Activated CD8-positive, alpha-beta T cell treated with anti-CD3 and anti-CD28 coated beads for 36 hours (primary cell): ENCODE results near the gene FOXL3. TPM values are rescaled to one million over a fixed set of nuclear protein-coding genes. Genes with fewer than 3 reads are reported as not detected.

Experiments
- ATAC-seq: fragments of 200-7000 bp; cut with Tn5 transposase; one replicate; pipeline ENCODE4 v1.10.0; 2021; ENCODE audit warnings: mild to moderate bottlenecking, moderate library complexity
- CTCF ChIA-PET: fragments of 350-600 bp; sonication (Branson Sonifier 250); formaldehyde crosslinking; loops from one replicate; lab custom pipeline; 2021; ENCODE audit warnings: antibody characterized with exemption; lab: Charles Lee
- POLR2A ChIA-PET: fragments of 350-600 bp; sonication (Branson Sonifier 250); formaldehyde crosslinking; loops from one replicate; lab custom pipeline; 2021; ENCODE audit warnings: antibody characterized with exemption; lab: Charles Lee
- DNase-seq: peaks from one replicate; pipeline ENCODE4 v3.0.0-alpha.2; 2020
- H3K27ac Mint-ChIP-seq: one replicate; pipeline ENCODE4 v1.8.0; 2021; ENCODE audit warnings: mild to moderate bottlenecking, mixed read lengths
- H3K27me3 Mint-ChIP-seq: one replicate; pipeline ENCODE4 v1.8.0; 2021; ENCODE audit warnings: mixed read lengths
- H3K36me3 Mint-ChIP-seq: one replicate; pipeline ENCODE4 v1.8.0; 2021; ENCODE audit warnings: low read depth, mixed read lengths
- H3K4me1 Mint-ChIP-seq: one replicate; pipeline ENCODE4 v1.8.0; 2021; ENCODE audit warnings: low read depth, mixed read lengths
- H3K4me3 Mint-ChIP-seq: one replicate; pipeline ENCODE4 v1.8.0; 2021; ENCODE audit warnings: mild to moderate bottlenecking, moderate library complexity, mixed read lengths
- H3K9me3 Mint-ChIP-seq: one replicate; pipeline ENCODE4 v1.8.0; 2021; ENCODE audit warnings: mixed read lengths
- CTCF ChIP-seq: fragments of 200-600 bp; IDR thresholded peaks from one replicate; pipeline ENCODE4 v1.8.0; 2022; ENCODE audit warnings: antibody characterized with exemption, mild to moderate bottlenecking
- intact Hi-C: fragments of 100-400 bp; cut with micrococcal nuclease; formaldehyde crosslinking; loops from one replicate; pipeline ENCODE4 v1.10.0; 2022
- total RNA-seq, 2 experiments: library from RNA; stranded (reverse); gene quantifications; one replicate each; pipeline ENCODE4 v1.2.3, GENCODE V29; 2021

The FOXL3 gene
- total RNA-seq, 2 experiments from 2014 or later: not detected

DNA sequence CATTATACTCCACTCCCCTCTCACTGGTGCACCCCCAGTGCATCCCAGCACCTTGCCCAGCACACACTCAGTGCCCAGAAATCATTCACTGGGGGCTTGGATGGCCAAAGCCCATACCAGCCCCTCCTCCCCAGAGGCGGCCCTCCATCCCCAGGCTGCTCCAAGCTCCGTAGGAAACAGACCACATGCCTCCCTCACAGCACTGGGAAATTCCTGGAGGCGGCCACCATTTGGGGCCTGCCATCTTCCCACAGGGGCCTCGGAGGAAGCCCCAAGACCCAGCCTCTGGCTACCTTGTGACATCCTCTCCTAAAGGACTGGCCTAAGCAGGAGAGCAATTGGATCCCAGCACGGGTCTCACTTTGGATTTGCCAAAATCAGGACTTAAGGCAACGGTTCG, 49.7 kb downstream of the FOXL3 start:
- H3K9me3 Mint-ChIP-seq: peaks cover 3% of the 10 kb centered on the region
- ChIA-PET POLR2A (interaction anchor here (1.0 kb wide), 1 partner anchor 18 kb away, joined by 3 read pairs; no protein-coding TSS in a partner anchor), CTCF (no interaction called here)
- H3K4me1 Mint-ChIP-seq: peaks cover 16% of the 10 kb centered on the region
- DNase-seq: no peak
- ATAC-seq: no peak
- no peaks in the 10 kb centered on the region for H3K36me3 Mint-ChIP-seq
- H3K4me3 Mint-ChIP-seq: no peak overlapping the region
- intact Hi-C loops: no loop called here
- no peaks in the 10 kb centered on the region for H3K27me3 Mint-ChIP-seq
- H3K27ac Mint-ChIP-seq: no peak overlapping the region
- no peak for TF ChIP-seq CTCF

- Mint-ChIP-seq H3K4me1 (peaks cover 13% of the 10 kb centered on the region), H3K36me3 (no peaks in the 10 kb centered on the region), H3K27me3 (no peaks in the 10 kb centered on the region)
Measured at GRCh38 chr7:340200-340937, 50.4 kb downstream of the FOXL3 start.

More at GRCh38 chr7:340200-340937, 50.4 kb downstream of the FOXL3 start:
- ATAC-seq: no peak
- Mint-ChIP-seq H3K9me3 (no peaks in the 10 kb centered on the region), H3K27ac (no peak overlapping the region), H3K4me3 (no peak overlapping the region)
- no peak for DNase-seq
- POLR2A ChIA-PET: interaction anchor here (0.6 kb wide), 1 partner anchor 427 kb away, joined by 3 read pairs; no protein-coding TSS in a partner anchor
- no peak for TF ChIP-seq CTCF
- intact Hi-C loops: no loop called here
- CTCF ChIA-PET: no interaction called here

Other genes with a start within 250 kb of the FOXL3 start
- 1 to 10 TPM in 1 of 2 experiments, under 1 TPM in 1; 0.29 to 1.1 TPM for gene FAM20C, start 97.6 kb upstream of the FOXL3 start, total RNA-seq
- gene PDGFA, start 229.7 kb downstream of the FOXL3 start, total RNA-seq: 10 to 100 TPM; 16.7 to 18.8 TPM